ENCODE results near the gene ZNF638. TPM values are rescaled to one million over a fixed set of nuclear protein-coding genes. Genes with fewer than 3 reads are reported as not detected.

Gene ZNF638
- total RNA-seq, 1 experiment from 2014 or later: 80.8 TPM

GRCh38 chr2:71422786-71423185, 91.2 kb downstream of the ZNF638 start:
- intact Hi-C loops (cut with micrococcal nuclease; ENCODE audit: unreplicated experiment): no loop called here
- CTCF ChIA-PET: no interaction called here
- POLR2A ChIA-PET: no interaction called here
- DNase-seq (ENCODE audit: low read depth, low spot score) (no peak), ATAC-seq (no peak)
- Histone ChIP-seq H3K27me3 (ENCODE audit: control insufficient read depth, insufficient read depth, low read length) (no peaks in the 10 kb centered on the region), H3K9me3 (ENCODE audit: control insufficient read depth, insufficient read depth, low read depth, low read length) (no peaks in the 10 kb centered on the region), H3K36me3 (ENCODE audit: control insufficient read depth, insufficient read depth, low read length) (peaks cover 47% of the 10 kb centered on the region), H3K4me3 (ENCODE audit: low read depth in 2 of 2, low read length in 2 of 2) (no peak overlapping the region), H3K4me1 (ENCODE audit: control insufficient read depth, insufficient read depth, low read length) (peaks cover 2% of the 10 kb centered on the region), H3K27ac (ENCODE audit: low read length) (no peak overlapping the region)
- TF ChIP-seq REST (IDR thresholded peaks at IDR 0.05; ENCODE audit: insufficient read depth in 1 of 2, low read depth in 2 of 2, low read length in 1 of 2) (no peak), TCF7L2 (IDR thresholded peaks at IDR 0.05; ENCODE audit: low read depth, low read length) (no peak), POLR2AphosphoS5 (IDR thresholded peaks at IDR 0.05; ENCODE audit: low read depth, low read length) (no peak), CTCF (IDR thresholded peaks at IDR 0.05) (no peak), SIN3A (IDR thresholded peaks at IDR 0.05; ENCODE audit: borderline replicate concordance, insufficient read depth, low read depth, low read length) (no peak)
- no TSS peak for BruUV-seq (replicated peaks)
- in situ Hi-C loops (cut with HindIII; ENCODE audit: low pct_unique_long_range_greater_than_20kb, low sequenced_read_pairs): no loop called here

- POLR2A ChIA-PET: interaction anchor here (0.6 to 0.7 kb wide), 2 partner anchors 27 to 40 kb away, joined by 13 to 21 read pairs; no protein-coding TSS in a partner anchor
- Histone ChIP-seq H3K4me1 (ENCODE audit: control insufficient read depth, insufficient read depth, low read length) (no peaks in the 10 kb centered on the region; the same call in 1 of the 2 replicates), H3K36me3 (ENCODE audit: control insufficient read depth, insufficient read depth, low read length) (peaks cover 49% of the 10 kb centered on the region), H3K27ac (ENCODE audit: low read length) (no peak overlapping the region), H3K27me3 (ENCODE audit: control insufficient read depth, insufficient read depth, low read length) (no peaks in the 10 kb centered on the region), H3K9me3 (ENCODE audit: control insufficient read depth, insufficient read depth, low read depth, low read length) (no peaks in the 10 kb centered on the region), H3K4me3 (ENCODE audit: low read depth in 2 of 2, low read length in 2 of 2) (no peak overlapping the region)
- ATAC-seq (no peak), DNase-seq (ENCODE audit: low read depth, low spot score) (no peak)
- CTCF ChIA-PET: no interaction called here
- intact Hi-C loops (cut with micrococcal nuclease; ENCODE audit: unreplicated experiment) (no loop called here), in situ Hi-C loops (cut with HindIII; ENCODE audit: low pct_unique_long_range_greater_than_20kb, low sequenced_read_pairs) (no loop called here)
- TF ChIP-seq REST (IDR thresholded peaks at IDR 0.05; ENCODE audit: insufficient read depth in 1 of 2, low read depth in 2 of 2, low read length in 1 of 2) (no peak), SIN3A (IDR thresholded peaks at IDR 0.05; ENCODE audit: borderline replicate concordance, insufficient read depth, low read depth, low read length) (no peak), POLR2AphosphoS5 (IDR thresholded peaks at IDR 0.05; ENCODE audit: low read depth, low read length) (no peak), TCF7L2 (IDR thresholded peaks at IDR 0.05; ENCODE audit: low read depth, low read length) (no peak), CTCF (IDR thresholded peaks at IDR 0.05) (no peak)
- no TSS peak for BruUV-seq (replicated peaks)
Observed at GRCh38 chr2:71423817-71424420, 92.3 kb downstream of the ZNF638 start.

All from Panc1 (cell line).